NCI-H748 (cell line): Measurements from ENCODE around the gene FMN1.
A peak's percentile ranks its signal among the peaks of the same experiment; 100 is the strongest.

ENCODE experiments used
- DNase-seq: peaks from one replicate; lab custom pipeline; 2025; ENCODE audit not compliant: unreplicated experiment; lab: John Stamatoyannopoulos, UW

The FMN1 gene

DNA sequence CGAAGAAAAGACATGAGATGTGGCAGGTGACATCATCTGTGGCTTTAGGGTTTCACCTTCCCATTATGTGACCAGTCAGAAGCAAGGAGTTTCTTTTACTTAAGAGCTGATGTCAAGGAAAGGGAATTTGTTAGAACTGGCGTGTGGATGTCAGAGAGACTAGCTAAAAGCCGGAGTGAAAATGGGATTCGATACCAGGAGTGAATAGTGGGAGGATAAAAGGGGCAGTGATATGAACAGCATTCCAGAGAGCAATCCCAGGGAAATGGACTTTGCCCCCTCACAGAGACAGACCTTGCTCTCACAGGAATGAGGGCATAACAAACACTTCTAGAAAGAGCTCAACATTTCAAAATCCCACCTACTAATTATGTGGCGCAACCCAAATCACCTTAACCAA is 5.9 kb upstream of the FMN1 start:
- no peak for DNase-seq

GRCh38 chr15:33198541-33198940 is 4.0 kb upstream of the FMN1 start:
- no peak for DNase-seq

DNA sequence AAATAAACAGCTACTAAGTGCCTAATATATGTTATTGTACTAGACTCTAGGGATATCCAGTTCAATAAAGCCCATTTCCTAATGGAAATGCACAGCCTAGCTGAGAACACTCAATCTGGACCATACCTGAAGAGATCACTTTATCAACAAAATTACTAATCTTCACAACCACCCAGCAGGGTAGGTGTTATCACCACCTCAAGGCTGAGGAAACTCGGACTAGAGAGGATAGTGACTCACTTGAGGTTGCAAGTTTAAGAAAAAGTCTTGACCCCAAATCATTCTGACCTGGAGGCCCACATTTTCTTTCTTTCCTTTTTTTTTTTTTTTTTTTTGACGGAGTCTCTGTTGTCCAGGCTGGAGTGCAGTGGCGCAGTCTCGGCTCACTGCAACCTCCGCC is 3.1 kb upstream of the FMN1 start:
- no peak for DNase-seq

DNA sequence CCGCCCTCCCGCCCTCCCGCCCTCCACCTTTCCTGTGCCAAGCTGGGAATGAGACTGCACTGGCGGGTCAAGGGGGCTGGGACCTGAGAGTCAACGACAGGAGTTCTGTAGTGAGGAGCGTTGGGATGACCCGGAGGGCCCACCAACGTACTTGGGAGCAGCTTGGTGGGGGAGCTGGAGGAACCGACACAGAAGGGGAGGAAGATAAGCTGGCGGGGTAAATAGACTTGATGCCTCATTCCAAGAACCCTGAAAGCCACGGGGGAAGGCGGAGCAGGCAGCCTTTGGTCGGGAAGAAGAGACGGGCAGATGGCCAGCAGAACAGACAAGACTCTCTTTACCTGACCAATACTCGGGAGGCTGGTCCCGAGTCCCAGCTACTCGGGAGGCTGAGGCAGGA is 277 bp downstream of the FMN1 start:
- DNase-seq, result peak; percentile 54

DNA sequence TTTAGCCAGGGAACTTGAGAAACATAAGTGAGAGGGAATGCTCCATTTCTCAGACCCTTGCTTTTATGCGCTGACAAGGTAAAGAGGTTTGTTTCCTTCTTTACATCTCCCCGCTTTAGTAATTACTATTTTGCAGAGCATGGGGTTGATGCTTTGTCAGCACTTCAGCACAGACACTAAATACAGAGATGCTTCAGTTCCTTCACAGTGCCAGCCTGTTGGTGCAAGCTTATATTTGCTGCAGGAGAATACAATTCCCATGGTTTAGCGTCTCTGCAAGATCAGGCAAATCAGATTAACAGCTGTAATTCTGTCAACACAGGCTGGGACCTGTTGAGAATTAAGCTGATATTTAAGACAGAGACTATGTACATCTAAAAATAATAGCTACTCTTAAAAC is 2.9 kb downstream of the FMN1 start:
- DNase-seq, result no peak

DNA sequence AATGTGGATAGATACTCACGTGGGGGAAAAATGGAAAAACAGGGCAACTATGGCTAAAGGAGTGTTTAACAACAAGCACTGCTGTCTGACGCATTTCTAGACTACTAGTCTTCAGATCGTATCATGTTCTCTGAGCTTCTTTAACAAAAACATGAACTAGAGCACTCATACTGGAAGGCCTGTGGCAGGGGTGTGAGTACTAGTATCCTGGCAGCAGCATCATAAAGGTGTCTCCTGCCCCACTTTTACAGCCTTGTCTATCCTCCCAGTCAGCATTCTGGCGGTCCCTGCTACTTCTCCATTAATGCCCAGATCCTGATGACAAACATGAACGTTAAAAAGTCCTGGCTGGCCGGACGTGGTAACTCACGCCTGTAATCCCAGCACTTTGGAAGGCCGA is 4.0 kb downstream of the FMN1 start:
- no peak for DNase-seq

DNA sequence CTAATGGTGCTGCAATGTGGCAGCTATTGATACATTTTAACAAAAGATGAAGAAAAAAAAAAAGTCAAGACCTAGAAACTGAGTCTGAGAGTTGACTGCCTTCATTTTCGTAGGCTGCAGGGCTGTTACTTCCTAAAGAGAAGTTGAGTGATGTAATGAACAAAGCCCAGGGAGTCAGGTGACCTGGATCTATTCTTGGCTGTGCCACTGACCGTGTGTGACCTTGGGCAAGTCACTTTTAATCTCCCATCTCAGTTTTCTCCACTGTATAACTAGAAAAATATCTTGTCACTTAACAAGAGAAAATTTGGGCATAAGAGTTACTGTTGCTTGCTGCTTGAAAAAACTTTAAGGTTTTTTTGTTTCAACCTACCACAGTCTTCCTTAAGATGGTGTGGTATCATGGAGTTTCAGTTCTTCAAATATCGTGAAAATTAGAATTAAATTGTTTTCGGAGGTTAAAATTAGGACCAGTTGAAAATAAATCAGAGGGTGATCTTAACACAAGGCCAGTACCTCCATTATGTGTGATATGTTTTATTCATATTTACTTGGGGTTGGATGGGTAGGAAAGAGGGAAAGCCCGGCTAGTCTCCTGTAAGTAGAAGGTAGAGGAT is 5.8 kb downstream of the FMN1 start:
- DNase-seq, result no peak

DNA sequence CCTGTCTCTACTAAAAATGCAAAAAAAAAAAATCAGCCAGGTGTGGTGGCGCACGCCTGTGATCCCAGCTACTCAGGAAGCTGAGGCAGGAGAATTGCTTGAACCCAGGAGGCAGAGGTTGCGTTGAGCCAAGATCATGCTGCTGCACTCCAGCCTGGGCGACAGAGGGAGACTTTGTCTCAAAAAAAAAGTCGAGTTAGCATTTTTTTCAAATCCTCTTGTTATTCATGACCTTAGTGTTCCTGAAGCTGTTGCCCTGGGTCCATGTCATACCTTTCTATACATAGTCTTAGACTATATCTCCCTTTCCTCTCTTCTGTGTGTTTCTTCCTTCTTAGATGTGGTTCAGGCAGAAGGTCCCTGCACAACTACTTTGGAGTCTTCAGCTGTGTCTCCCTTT is 6.4 kb downstream of the FMN1 start:
- DNase-seq, result no peak

DNA sequence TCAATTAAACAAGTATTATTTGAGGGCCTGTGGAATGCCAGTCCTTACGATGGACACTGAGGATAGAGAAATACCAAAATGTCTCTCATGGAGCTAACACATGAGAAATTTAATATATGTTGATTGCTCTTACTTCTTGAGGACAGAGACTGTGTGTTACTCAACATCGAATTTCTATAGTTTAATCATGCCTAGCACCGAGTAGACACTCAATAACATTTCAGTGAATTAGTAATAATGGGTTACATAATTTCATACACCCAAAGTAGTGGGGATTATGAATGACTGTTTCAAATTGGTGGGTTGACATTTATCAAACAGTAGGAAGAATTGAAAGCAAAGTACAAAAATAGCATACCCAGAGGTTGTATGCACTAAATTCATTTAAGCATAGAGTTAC is 11.2 kb downstream of the FMN1 start:
- DNase-seq, result no peak

DNA sequence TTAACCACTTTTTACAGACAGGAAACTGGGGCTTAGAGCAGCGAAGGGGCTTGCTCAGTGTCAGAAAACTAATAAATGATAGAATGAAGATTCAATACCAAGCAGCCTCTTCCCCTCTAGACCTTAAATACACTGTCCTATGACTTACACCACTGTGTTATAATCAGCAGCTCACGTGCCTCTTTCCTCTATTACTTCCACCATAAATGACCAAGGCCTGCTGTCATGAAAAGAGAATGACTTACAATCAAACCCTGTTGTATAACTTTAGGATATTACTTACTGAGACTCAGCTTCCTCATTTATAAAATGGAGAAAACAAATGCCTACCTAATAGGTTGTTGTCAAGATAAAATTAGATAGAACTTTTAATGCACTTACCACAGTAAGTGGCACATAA is 11.6 kb downstream of the FMN1 start:
- no peak for DNase-seq

DNA sequence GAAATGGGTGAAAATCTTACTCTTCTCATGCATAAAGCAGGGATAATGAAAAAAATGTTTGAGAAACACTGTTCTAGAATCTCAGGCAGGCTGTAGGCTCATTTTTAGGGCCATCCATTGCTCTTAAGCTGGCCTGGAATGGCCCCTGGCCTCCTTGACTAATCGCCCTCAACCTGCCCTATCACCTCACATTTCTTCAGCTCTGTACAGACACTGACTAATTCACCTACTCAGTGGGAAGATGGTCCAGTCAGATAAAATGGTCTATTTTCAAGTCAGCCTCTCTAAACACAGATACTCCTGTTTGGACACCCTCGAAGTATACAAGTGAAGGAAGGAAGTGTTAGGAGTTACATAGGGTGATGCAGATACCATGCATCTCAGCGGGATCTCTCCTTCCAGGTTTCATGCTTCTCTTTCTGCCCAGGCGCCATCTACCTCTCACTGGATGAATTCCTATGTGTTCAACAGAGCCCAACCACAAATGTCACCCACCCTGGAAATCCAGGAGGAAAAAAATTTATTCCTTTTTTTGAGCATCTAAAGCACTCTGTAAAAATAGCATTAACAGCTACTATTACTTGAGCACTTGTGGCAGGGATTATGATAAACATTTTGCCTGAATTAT is 12.1 kb downstream of the FMN1 start:
- DNase-seq, result no peak

DNA sequence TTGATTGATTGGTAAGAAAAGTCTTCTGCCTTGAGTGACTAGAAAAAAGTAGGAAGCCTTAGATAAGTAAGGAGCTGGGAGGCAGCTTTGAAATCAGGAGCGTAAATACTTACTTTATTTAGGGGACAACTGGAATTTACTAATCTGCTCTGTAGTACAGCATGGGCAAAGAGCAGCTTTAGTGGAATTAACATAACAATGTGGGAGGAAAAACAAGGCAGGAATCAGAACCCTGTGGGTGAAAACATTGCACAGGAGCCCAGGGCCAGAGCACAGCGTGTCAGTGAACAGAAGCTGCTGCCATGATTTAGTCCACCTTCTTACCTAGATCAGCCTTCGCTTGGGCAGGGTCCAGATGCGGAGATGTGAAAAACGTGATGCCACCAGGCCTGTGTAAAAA is 14.6 kb downstream of the FMN1 start:
- DNase-seq, result no peak

- no peak for DNase-seq
Measured at GRCh38 chr15:33171202-33171601, 23.3 kb downstream of the FMN1 start.

DNA sequence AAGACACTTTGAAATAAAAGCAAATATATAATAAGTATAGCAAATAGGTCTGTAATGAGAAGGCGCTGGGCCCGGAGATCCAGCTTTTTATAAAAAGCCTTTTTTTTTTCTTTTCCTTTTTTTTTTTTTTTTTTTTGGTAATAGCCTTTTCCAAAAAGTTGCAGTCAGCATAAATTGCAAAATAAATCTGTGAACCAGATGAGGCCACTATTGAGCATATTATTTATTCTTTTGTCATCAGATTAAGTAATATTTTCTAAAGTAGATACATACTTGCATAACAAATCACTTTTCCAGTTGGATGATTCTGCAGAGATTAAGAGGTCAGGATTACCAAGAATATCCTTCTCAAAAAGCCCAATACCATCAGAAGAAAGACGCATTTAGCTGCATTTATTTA is 24.9 kb downstream of the FMN1 start:
- no peak for DNase-seq

- DNase-seq, result no peak
Measured at GRCh38 chr15:33168444-33168843, 26.1 kb downstream of the FMN1 start.

DNA sequence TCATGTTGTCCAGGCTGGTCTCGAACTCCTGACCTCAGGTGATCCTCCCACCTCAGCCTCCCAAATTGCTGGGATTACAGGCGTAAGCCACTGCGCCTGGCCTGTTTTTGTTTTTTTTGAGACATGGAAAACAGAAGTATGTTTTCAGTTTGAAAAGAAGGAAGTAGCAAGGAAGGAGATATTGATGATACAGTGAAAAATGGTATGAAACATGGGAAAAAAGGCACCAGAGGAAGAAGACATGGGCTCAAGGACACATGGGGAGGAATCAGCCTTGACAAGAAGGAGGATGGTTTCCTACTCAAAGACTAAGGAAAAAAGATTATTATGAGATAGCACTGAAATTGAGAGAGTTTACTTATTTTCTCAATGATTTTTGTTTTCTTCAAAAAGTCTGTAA is 30.7 kb downstream of the FMN1 start:
- DNase-seq, result no peak

GRCh38 chr15:33161209-33161608 is 33.3 kb downstream of the FMN1 start:
- DNase-seq, result no peak

DNA sequence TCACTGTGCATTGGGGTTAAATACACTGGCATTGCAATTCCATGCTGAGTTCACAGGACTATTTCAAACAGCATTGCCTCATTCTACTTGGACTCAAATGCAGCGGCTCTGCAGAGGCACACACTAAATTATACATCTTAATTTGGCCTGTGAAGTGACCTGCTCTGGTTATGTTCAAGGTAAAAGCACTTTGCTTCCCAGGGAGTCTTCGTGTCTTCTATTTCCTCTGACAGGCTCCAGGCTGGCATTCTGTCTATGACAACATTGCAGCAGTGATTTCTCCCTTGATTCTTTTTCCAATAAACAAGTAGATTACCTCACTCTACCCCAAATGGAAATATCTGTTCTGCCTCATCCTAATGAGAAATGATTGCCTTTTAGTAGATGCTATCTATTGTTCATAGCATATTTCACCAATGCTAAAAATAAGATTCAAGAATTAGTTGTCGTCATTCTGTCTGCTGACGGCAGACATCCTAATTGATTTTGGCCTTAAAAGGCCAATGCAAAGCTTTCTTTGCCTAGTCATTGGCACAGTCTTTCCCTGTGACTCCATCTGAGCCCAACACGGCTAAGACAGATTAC is 33.8 kb downstream of the FMN1 start:
- no peak for DNase-seq

DNA sequence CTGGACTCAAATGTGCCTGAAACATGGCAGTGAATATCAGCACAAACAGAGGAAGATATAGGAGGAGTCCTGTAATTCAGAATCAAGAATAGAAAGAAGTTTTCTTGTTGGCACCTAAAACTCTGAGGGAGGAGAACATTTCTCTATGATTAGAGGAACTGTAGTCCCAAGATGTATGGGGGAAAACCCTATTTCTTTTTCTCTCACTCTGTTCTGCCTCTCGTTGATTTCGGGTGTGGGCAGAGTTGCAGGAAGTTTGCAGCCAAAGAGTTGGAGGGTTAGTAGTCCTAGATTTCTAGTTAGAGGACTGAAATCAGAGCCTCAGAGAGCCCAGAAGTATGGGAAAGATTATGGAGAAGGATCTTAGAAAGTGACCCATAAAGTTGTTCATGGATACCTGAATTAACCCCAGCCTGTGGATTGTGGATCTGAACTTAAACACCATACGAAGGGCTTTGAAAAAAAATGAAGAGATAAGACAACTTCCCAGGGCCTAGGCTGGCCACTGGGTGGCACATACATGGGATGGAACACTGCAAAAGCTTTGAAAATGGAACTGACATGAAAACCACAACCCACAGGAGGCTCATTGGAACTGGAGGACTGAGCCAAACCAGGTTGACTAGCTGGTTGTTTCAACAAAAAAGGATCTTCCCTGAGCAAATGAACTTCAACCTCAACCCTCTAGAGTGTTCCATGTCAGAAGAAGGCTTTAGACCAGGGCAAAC is 34.6 kb downstream of the FMN1 start:
- DNase-seq, result no peak

GRCh38 chr15:33158366-33158765 is 36.1 kb downstream of the FMN1 start:
- no peak for DNase-seq

- DNase-seq, result no peak
Measured at GRCh38 chr15:33157371-33158037, 37.0 kb downstream of the FMN1 start.
